Measurements from ENCODE around the gene ZNF518A. TPM values are rescaled to one million over a fixed set of nuclear protein-coding genes. Genes with fewer than 3 reads are reported as not detected.

ZNF518A gene
- total and polyA plus RNA-seq, 10 of the 15 experiments (the other 5 are each of a cell fraction or from before 2014, with no cell fraction given): 3.7 to 24.4 (median 15.4) TPM

DNA sequence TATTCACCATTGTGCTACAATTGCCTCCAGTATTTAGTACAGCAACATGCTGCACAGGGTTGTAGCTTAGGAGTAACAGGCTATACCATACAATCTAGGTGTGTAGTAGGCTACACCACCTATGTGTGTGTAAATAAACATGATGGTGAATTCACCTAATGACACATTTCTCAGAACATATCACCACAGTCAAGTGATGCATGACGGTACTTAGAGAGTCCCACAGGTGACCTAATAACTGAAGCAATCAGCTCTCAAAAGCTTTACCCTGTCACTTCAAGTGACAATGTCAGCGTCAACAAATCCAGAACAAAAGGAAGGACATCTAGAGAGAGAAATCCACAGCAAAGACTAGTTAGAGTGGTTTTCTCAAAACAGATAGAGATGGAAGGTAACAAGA lies 47.9 kb upstream of the ZNF518A start:
- peak; percentile 66 for ATAC-seq
- no peaks in the 10 kb centered on the region for H3K79me2 ChIP-seq (ENCODE audit: control insufficient read depth, insufficient read depth, low read length)
- H4K20me1 ChIP-seq (ENCODE audit: control insufficient read depth, insufficient read depth): no peaks in the 10 kb centered on the region
- ChIA-PET SMC1A (ENCODE audit: uncharacterized antibody, unreplicated experiment) (interaction anchor here (1.1 to 1.7 kb wide), 4 partner anchors 21 to 39 kb away, joined by 3 to 4 read pairs (median 4); partner anchors contain the start of gene CCNJ), RAD21 (ENCODE audit: unreplicated experiment) (no interaction called here), POLR2A (no interaction called here), CTCF (interaction anchor here (1.7 kb wide), 1 partner anchor 10 kb away, joined by 5 read pairs; no protein-coding TSS in a partner anchor)
- intact Hi-C loops (cut with micrococcal nuclease; ENCODE audit: unreplicated experiment) (no loop called here), in situ Hi-C loops (cut with MboI) (no loop called here)
- no peak overlapping the region for H3K9ac ChIP-seq (ENCODE audit: control insufficient read depth, insufficient read depth, low read length)
- 0% methylated on average over 2 of the region's 2 CpGs for WGBS (ENCODE audit: insufficient coverage, insufficient replicate concordance, low lambda C conversion rate, missing lambda C conversion rate)
- no peaks in the 10 kb centered on the region for H3K9me3 ChIP-seq (replicated peaks; ENCODE audit: control insufficient read depth, insufficient read depth, low read length)
- no peaks in the 10 kb centered on the region for H3K36me3 ChIP-seq (ENCODE audit: control insufficient read depth in 2 of 2, insufficient read depth in 2 of 2, low read length in 1 of 2)
- no peak overlapping the region for H3K4me3 ChIP-seq
- no peak overlapping the region for H3K4me2 ChIP-seq (ENCODE audit: control insufficient read depth, insufficient read depth)
- no TSS peak for BruUV-seq (replicated peaks)
- no peaks in the 10 kb centered on the region for H3K4me1 ChIP-seq (ENCODE audit: control insufficient read depth, insufficient read depth, low read length)
- no peak for DNase-seq (ENCODE audit: low read depth, low spot score)
- H2AFZ ChIP-seq (ENCODE audit: control insufficient read depth, low read depth, low read length): no peak overlapping the region
- no peak for FAIRE-seq
- no peak overlapping the region for H3K27ac ChIP-seq (ENCODE audit: control insufficient read depth, insufficient read depth)
- TF ChIP-seq NFIC (IDR thresholded peaks at IDR 0.05; ENCODE audit: low read depth, low read length) (no peak), SP1 (IDR thresholded peaks at IDR 0.05; ENCODE audit: low read depth, low read length) (no peak), CREB1 (IDR thresholded peaks at IDR 0.05; ENCODE audit: low read depth) (peak; percentile 40; the same call in 1 of the 2 replicates), BACH1 (IDR thresholded peaks at IDR 0.05; ENCODE audit: borderline replicate concordance) (no peak)
- TF ChIP-seq, protein P1, sequence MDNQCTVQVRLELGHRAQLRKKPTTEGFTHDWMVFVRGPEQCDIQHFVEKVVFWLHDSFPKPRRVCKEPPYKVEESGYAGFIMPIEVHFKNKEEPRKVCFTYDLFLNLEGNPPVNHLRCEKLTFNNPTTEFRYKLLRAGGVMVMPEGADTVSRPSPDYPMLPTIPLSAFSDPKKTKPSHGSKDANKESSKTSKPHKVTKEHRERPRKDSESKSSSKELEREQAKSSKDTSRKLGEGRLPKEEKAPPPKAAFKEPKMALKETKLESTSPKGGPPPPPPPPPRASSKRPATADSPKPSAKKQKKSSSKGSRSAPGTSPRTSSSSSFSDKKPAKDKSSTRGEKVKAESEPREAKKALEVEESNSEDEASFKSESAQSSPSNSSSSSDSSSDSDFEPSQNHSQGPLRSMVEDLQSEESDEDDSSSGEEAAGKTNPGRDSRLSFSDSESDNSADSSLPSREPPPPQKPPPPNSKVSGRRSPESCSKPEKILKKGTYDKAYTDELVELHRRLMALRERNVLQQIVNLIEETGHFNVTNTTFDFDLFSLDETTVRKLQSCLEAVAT (IDR thresholded peaks at IDR 0.05): no peak
- H3K27me3 ChIP-seq (replicated peaks in 1 of 2; ENCODE audit: control insufficient read depth in 2 of 2, insufficient read depth in 2 of 2, low read length in 1 of 2): no peaks in the 10 kb centered on the region

DNA sequence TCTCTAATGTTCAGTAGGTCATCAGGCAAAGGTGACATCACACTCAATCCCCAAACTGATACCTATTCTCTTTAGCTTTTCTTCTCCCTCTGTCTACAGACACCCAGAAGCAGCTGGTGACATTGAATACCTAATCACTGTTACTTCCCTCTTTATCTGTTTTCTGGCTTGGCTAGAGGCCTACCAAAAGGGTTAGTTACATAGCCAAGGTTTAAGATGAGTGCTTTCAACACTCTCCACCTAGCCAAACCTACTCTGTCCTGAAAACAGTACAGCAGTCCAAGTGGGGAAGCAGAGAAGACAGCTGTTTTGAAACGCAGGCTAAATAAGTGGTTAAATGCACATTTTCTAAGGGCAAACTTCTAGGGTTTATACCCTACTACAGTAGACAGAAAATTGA lies 47.3 kb upstream of the ZNF518A start:
- Histone ChIP-seq H3K27me3 (replicated peaks in 1 of 2; ENCODE audit: control insufficient read depth in 2 of 2, insufficient read depth in 2 of 2, low read length in 1 of 2) (no peaks in the 10 kb centered on the region), H2AFZ (ENCODE audit: control insufficient read depth, low read depth, low read length) (no peak overlapping the region), H3K4me3 (no peak overlapping the region), H3K79me2 (ENCODE audit: control insufficient read depth, insufficient read depth, low read length) (no peaks in the 10 kb centered on the region), H3K27ac (ENCODE audit: control insufficient read depth, insufficient read depth) (no peak overlapping the region), H3K9ac (ENCODE audit: control insufficient read depth, insufficient read depth, low read length) (no peak overlapping the region), H3K4me2 (ENCODE audit: control insufficient read depth, insufficient read depth) (no peak overlapping the region), H3K9me3 (replicated peaks; ENCODE audit: control insufficient read depth, insufficient read depth, low read length) (no peaks in the 10 kb centered on the region), H4K20me1 (ENCODE audit: control insufficient read depth, insufficient read depth) (no peaks in the 10 kb centered on the region), H3K4me1 (ENCODE audit: control insufficient read depth, insufficient read depth, low read length) (no peaks in the 10 kb centered on the region), H3K36me3 (ENCODE audit: control insufficient read depth in 2 of 2, insufficient read depth in 2 of 2, low read length in 1 of 2) (no peaks in the 10 kb centered on the region)
- FAIRE-seq (no peak), DNase-seq (ENCODE audit: low read depth, low spot score) (no peak), ATAC-seq (no peak)
- intact Hi-C loops (cut with micrococcal nuclease; ENCODE audit: unreplicated experiment): no loop called here
- WGBS (ENCODE audit: insufficient coverage, insufficient replicate concordance, low lambda C conversion rate, missing lambda C conversion rate): 82% methylated on average over 1 of the region's 1 CpG
- BruUV-seq (replicated peaks): no TSS peak
- RAD21 ChIA-PET (ENCODE audit: unreplicated experiment): no interaction called here
- in situ Hi-C loops (cut with MboI): no loop called here
- SMC1A ChIA-PET (ENCODE audit: uncharacterized antibody, unreplicated experiment): interaction anchor here (1.1 to 1.7 kb wide), 4 partner anchors 20 to 39 kb away, joined by 3 to 4 read pairs (median 4); partner anchors contain the start of gene CCNJ
- TF ChIP-seq, protein P2, sequence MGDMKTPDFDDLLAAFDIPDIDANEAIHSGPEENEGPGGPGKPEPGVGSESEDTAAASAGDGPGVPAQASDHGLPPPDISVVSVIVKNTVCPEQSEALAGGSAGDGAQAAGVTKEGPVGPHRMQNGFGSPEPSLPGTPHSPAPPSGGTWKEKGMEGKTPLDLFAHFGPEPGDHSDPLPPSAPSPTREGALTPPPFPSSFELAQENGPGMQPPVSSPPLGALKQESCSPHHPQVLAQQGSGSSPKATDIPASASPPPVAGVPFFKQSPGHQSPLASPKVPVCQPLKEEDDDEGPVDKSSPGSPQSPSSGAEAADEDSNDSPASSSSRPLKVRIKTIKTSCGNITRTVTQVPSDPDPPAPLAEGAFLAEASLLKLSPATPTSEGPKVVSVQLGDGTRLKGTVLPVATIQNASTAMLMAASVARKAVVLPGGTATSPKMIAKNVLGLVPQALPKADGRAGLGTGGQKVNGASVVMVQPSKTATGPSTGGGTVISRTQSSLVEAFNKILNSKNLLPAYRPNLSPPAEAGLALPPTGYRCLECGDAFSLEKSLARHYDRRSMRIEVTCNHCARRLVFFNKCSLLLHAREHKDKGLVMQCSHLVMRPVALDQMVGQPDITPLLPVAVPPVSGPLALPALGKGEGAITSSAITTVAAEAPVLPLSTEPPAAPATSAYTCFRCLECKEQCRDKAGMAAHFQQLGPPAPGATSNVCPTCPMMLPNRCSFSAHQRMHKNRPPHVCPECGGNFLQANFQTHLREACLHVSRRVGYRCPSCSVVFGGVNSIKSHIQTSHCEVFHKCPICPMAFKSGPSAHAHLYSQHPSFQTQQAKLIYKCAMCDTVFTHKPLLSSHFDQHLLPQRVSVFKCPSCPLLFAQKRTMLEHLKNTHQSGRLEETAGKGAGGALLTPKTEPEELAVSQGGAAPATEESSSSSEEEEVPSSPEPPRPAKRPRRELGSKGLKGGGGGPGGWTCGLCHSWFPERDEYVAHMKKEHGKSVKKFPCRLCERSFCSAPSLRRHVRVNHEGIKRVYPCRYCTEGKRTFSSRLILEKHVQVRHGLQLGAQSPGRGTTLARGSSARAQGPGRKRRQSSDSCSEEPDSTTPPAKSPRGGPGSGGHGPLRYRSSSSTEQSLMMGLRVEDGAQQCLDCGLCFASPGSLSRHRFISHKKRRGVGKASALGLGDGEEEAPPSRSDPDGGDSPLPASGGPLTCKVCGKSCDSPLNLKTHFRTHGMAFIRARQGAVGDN (IDR thresholded peaks at IDR 0.05): no peak
- TF ChIP-seq BCL11A (IDR thresholded peaks at IDR 0.05; ENCODE audit: low read depth, low read length) (no peak), TARDBP (IDR thresholded peaks at IDR 0.05; ENCODE audit: borderline replicate concordance) (no peak), ZNF622 (IDR thresholded peaks at IDR 0.05) (no peak), EED (IDR thresholded peaks at IDR 0.05; ENCODE audit: low read depth) (no peak), ESRRA (IDR thresholded peaks at IDR 0.05; ENCODE audit: low read length) (no peak), POLR2A (IDR thresholded peaks at IDR 0.05; ENCODE audit: low read depth, low read length) (no peak)
- CTCF ChIA-PET: interaction anchor here (0.6 to 1.7 kb wide), 6 partner anchors 11 to 278 kb away, joined by 3 to 8 read pairs (median 4); no protein-coding TSS in a partner anchor
- POLR2A ChIA-PET: no interaction called here

Data from GM12878 (cell line).